ENCODE measurements around the gene CCDC14.
"Not testable (repeated sequence)": the region's sequence is repeated elsewhere in the genome, so short reads cannot be mapped to it uniquely, and the experiment has no call there.

Gene CCDC14

GRCh38 chr3:123960781-123961507 is at the start of gene CCDC14:
CCDC14 (minus strand) TSS chr3:123961229; CDS start chr3:123961173, 56 bp downstream.
- FAIRE-seq (no peak), DNase-seq (ENCODE audit: insufficient read length, low spot score) (peak; percentile 58)
- TF ChIP-seq CTCF (IDR thresholded peaks at IDR 0.05; ENCODE audit: insufficient read depth, missing control alignments): no peak

GRCh38 chr3:124008321-124008720 is 47.3 kb upstream of the CCDC14 start:
- FAIRE-seq; DNase-seq (ENCODE audit: insufficient read length, low spot score): not testable (repeated sequence)

- DNase-seq (ENCODE audit: insufficient read length, low spot score) (no peak), FAIRE-seq (no peak)
- no peak for TF ChIP-seq CTCF (IDR thresholded peaks at IDR 0.05; ENCODE audit: insufficient read depth, missing control alignments)
Measured at GRCh38 chr3:124007186-124007585, 46.2 kb upstream of the CCDC14 start.

- not testable (repeated sequence) for FAIRE-seq; DNase-seq (ENCODE audit: insufficient read length, low spot score)
Measured at GRCh38 chr3:124002405-124003079, 41.5 kb upstream of the CCDC14 start.

GRCh38 chr3:124001366-124001765 is 40.3 kb upstream of the CCDC14 start:
- DNase-seq (ENCODE audit: insufficient read length, low spot score); FAIRE-seq: not testable (repeated sequence)

- TF ChIP-seq CTCF (IDR thresholded peaks at IDR 0.05; ENCODE audit: insufficient read depth, missing control alignments): no peak
- FAIRE-seq (no peak), DNase-seq (ENCODE audit: insufficient read length, low spot score) (no peak)
Measured at GRCh38 chr3:123997543-123997942, 36.5 kb upstream of the CCDC14 start.

- FAIRE-seq: no peak
- no peak for DNase-seq (ENCODE audit: insufficient read length, low spot score)
- TF ChIP-seq CTCF (IDR thresholded peaks at IDR 0.05; ENCODE audit: insufficient read depth, missing control alignments): no peak
Measured at GRCh38 chr3:123993818-123994217, 32.8 kb upstream of the CCDC14 start.

GRCh38 chr3:123991730-123992588 is 30.9 kb upstream of the CCDC14 start, which contains the start of gene ROPN1:
ROPN1 (minus strand) TSS chr3:123992124; CDS start chr3:123980481, 11,643 bp downstream.
- FAIRE-seq: peak; percentile 85
- DNase-seq (ENCODE audit: insufficient read length, low spot score): not testable (repeated sequence)

GRCh38 chr3:123986427-123986826 is 25.4 kb upstream of the CCDC14 start:
- no peak for FAIRE-seq
- no peak for DNase-seq (ENCODE audit: insufficient read length, low spot score)
- no peak for TF ChIP-seq CTCF (IDR thresholded peaks at IDR 0.05; ENCODE audit: insufficient read depth, missing control alignments)

Data from D721Med (cell line).